ENCODE results near the gene SCAI. TPM values are rescaled to one million over a fixed set of nuclear protein-coding genes. Genes with fewer than 3 reads are reported as not detected.

The SCAI gene
- total RNA-seq, 1 donor = 9.1 TPM

- TF ChIP-seq CTCF (IDR thresholded peaks at IDR 0.05; ENCODE audit: insufficient read depth, low read depth, low read length) = no peak
- no peak for DNase-seq (ENCODE audit: low read depth)
- H3K4me3 ChIP-seq (ENCODE audit: low read depth, low read length) = no peak overlapping the region
Observed at GRCh38 chr9:125103770-125104460, 39.4 kb downstream of the SCAI start.

GRCh38 chr9:125103021-125103420 lies 40.3 kb downstream of the SCAI start:
- TF ChIP-seq CTCF (IDR thresholded peaks at IDR 0.05; ENCODE audit: insufficient read depth, low read depth, low read length) = no peak
- no peak for DNase-seq (ENCODE audit: low read depth)
- H3K4me3 ChIP-seq (ENCODE audit: low read depth, low read length) = no peak overlapping the region

- TF ChIP-seq CTCF (IDR thresholded peaks at IDR 0.05; ENCODE audit: insufficient read depth, low read depth, low read length) = no peak
- no peak for DNase-seq (ENCODE audit: low read depth)
- no peak overlapping the region for H3K4me3 ChIP-seq (ENCODE audit: low read depth, low read length)
Observed at GRCh38 chr9:125100822-125101221, 42.5 kb downstream of the SCAI start.

GRCh38 chr9:125099816-125100215 lies 43.5 kb downstream of the SCAI start:
- H3K4me3 ChIP-seq (ENCODE audit: low read depth, low read length) = no peak overlapping the region
- no peak for DNase-seq (ENCODE audit: low read depth)
- no peak for TF ChIP-seq CTCF (IDR thresholded peaks at IDR 0.05; ENCODE audit: insufficient read depth, low read depth, low read length)

- no peak for TF ChIP-seq CTCF (IDR thresholded peaks at IDR 0.05; ENCODE audit: insufficient read depth, low read depth, low read length)
- DNase-seq (ENCODE audit: low read depth) = no peak
- H3K4me3 ChIP-seq (ENCODE audit: low read depth, low read length) = no peak overlapping the region
Observed at GRCh38 chr9:125095821-125096443, 47.4 kb downstream of the SCAI start.

GRCh38 chr9:125091121-125091520 lies 52.2 kb downstream of the SCAI start:
- no peak for TF ChIP-seq CTCF (IDR thresholded peaks at IDR 0.05; ENCODE audit: insufficient read depth, low read depth, low read length)
- DNase-seq (ENCODE audit: low read depth) = no peak
- H3K4me3 ChIP-seq (ENCODE audit: low read depth, low read length) = no peak overlapping the region
